Hindlimb muscle (tissue), 1 donor: ENCODE results near the gene SPEM3. TPM values are rescaled to one million over a fixed set of nuclear protein-coding genes. Genes with fewer than 3 reads are reported as not detected.
"Not testable (repeated sequence)": the region's sequence is repeated elsewhere in the genome, so short reads cannot be mapped to it uniquely, and the experiment has no call there.

ENCODE experiments used
- DNase-seq: peaks from one replicate; pipeline ENCODE4 v3.0.0-alpha.2; 2013
- polyA plus RNA-seq: library from polyadenylated mRNA; unstranded; fragments of 120-200 nt; gene quantifications from one replicate; pipeline ENCODE4 v1.2.1, GENCODE V29; 2013; ENCODE audit not compliant: insufficient read length

The SPEM3 gene
- polyA plus RNA-seq, 1 donor, result not detected

GRCh38 chr17:7475764-7476422 lies 47.2 kb downstream of the SPEM3 start:
- no peak for DNase-seq

DNA sequence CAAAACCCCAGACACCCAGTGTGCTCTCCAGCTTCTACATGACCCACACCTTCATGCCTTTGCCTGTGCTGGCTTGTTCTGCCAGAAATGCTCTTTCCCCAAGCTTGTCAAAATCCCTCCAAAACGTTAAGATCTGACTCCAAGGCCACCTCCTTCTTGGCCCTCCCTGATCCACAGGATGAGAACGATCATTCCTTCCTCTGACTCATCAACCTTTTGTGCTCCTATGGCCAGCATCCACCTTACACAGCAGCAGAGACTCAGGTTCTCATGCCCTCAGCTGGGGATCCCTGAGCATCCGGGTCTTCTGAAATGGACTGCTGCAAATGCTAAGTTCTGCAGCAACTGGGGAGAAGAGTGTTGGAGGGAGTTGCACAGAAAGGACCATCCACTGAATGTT lies 47.8 kb downstream of the SPEM3 start:
- no peak for DNase-seq

DNA sequence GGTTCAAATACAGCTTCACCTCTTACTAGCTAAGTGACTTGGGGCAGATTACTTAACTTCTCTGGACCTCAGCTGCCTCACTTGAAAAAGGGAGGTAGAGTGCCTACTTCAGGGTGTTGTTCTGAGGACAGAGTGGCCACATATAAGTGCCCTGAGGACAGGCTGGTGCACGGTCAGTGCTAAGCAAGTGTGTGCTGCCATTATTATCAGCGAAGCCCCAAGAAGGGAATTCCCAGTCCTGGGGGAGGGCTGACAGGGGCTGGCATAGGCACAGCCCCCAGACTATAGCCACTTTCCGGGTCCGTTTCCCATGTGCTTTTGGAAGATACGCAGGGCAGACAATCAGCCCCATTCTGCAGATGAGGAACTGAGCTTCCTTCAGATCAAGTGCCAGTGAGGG lies 48.3 kb downstream of the SPEM3 start:
- no peak for DNase-seq

DNA sequence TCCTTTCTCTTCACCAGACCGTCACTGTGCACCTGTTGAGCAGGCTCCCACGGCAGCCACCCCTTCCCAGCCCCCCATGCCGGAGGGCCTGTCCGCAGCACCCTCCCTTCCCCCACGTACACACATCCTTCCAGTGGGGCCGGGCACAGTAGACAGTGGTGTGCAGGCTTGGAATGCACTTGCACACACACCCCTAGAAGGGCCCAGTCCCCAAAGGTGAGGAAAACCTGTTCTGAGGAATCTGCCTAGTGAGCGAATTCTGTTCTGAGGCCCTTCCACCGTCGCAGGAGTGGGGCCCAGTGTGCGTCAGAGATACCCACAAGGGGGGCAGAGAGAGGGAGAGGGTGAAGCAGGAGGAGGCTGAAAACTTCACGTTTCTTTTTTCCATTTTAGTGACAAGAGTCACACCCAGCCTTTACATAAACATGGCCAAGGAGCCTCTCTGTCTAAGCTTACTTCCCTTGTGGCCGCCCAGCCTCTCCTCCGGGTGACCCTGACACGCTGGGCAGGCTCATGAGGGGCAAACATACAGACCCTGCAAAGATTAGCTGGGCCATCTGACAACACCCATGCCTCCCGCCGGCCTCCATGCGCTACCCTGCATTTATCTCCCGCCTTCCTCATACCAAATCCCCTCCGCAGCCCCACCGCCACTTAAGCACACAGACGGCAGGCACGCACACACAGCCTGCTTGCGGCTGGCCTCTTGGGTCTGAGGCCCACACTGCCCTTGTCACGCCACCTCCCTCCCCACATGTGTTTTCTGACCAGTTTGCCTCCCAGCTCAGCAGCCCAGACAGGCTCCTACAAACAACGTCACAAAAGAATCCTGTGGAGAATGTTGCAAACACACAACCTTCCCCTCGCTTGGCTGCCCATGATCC lies 49.0 kb downstream of the SPEM3 start:
- DNase-seq, result no peak

- peak; percentile 51 for DNase-seq
Observed at GRCh38 chr17:7478276-7479212, 49.9 kb downstream of the SPEM3 start.

DNA sequence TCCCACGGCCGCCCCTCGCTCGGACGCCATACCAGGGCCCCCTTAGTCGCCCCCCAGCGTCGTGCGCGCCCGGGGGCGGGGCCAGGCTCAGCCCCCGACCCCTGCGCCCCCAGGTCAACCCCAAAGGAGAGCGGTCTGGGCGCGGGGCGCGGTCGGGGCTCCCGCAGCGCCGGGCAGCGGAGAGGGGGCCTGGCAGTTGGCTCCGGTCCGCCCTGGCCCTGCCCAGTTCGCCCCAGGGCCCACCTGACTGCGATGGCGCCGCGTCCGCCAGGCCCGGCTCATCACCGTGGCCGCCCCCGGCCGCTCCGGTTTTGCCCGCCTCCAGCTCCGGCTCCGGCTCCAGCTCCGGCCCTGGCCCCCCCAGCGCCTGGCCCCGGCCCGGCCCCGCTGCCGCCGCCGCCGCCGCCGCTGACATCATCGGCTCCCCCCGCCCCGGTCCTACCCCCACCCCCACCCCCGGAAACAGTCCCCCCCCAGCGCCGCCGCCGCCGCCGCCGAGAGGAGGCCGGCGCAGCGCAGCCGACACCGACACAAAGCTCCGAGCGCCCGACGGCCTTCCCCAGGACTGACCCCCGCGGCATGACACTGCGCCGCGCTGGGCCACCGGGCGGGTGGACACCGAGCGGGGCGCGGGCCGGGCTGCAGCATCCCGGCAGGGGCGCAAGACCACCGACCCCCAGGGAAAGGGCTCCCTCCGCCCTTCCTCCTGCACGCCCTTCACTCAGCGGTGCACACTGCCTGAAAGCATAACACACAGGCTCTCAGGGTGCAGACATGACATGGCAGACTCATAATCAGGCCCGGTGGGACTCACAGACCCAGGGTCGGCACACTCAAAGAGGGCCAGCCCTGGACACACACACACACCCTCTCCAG lies 50.8 kb downstream of the SPEM3 start, which contains the start of gene ZBTB4:
ZBTB4 (minus strand) TSS at position 419 of the 876 bp plus-strand sequence. CDS start 12,830 bp downstream, outside the sequence.
- DNase-seq, result peak; percentile 56

DNA sequence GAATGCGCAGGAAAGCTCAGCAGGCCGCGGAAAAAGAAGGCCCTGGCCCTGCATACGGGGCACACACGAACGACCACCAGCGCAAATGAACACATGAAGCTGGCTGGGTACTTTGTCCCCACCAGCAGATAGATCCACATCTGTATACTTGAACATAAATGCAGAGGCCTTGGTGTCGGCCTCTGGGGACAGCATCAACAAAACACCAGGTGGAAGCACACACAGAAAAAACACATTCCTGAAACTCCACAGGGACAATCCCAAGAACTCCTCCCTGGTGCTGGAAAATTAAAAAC lies 51.4 kb downstream of the SPEM3 start:
- DNase-seq, result no peak

GRCh38 chr17:7481275-7481674 lies 52.6 kb downstream of the SPEM3 start, which contains the start of gene SLC35G6:
SLC35G6 (plus strand) TSS chr17:7481446; CDS start chr17:7481517, 71 bp downstream.
- DNase-seq, result not testable (repeated sequence)

GRCh38 chr17:7481842-7482741 lies 53.4 kb downstream of the SPEM3 start:
- DNase-seq, result not testable (repeated sequence)

Other genes with a start within 250 kb of the SPEM3 start
- 1.8 TPM for gene ASGR1, start 249.5 kb upstream of the SPEM3 start, polyA plus RNA-seq
- 18.6 TPM for gene DLG4, start 209.0 kb upstream of the SPEM3 start, polyA plus RNA-seq
- 260 TPM for gene ACADVL, start 208.9 kb upstream of the SPEM3 start, polyA plus RNA-seq
- gene DVL2, start 194.3 kb upstream of the SPEM3 start, polyA plus RNA-seq, result 40.6 TPM
- 34.4 TPM for gene PHF23, start 189.4 kb upstream of the SPEM3 start, polyA plus RNA-seq
- 269 TPM for gene GABARAP, start 186.4 kb upstream of the SPEM3 start, polyA plus RNA-seq
- 184 TPM for gene CTDNEP1, start 177.1 kb upstream of the SPEM3 start, polyA plus RNA-seq
- gene ELP5, start 176.6 kb upstream of the SPEM3 start, polyA plus RNA-seq, result 46.1 TPM
- 1.6 TPM for gene CLDN7, start 166.4 kb upstream of the SPEM3 start, polyA plus RNA-seq
- 42.0 TPM for gene SLC2A4, start 147.1 kb upstream of the SPEM3 start, polyA plus RNA-seq
- 3.6 TPM for gene YBX2, start 134.2 kb upstream of the SPEM3 start, polyA plus RNA-seq
- 295 TPM for gene EIF5A, start 121.2 kb upstream of the SPEM3 start, polyA plus RNA-seq
- gene GPS2, start 113.5 kb upstream of the SPEM3 start, polyA plus RNA-seq, result 68.4 TPM
- gene NEURL4, start 99.5 kb upstream of the SPEM3 start, polyA plus RNA-seq, result 23.9 TPM
- 13.6 TPM for gene ACAP1, start 92.3 kb upstream of the SPEM3 start, polyA plus RNA-seq
- gene KCTD11, start 76.7 kb upstream of the SPEM3 start, polyA plus RNA-seq, result 8.9 TPM
- not detected for gene TMEM95, start 73.7 kb upstream of the SPEM3 start, polyA plus RNA-seq
- 0.66 TPM for gene TNK1, start 47.8 kb upstream of the SPEM3 start, polyA plus RNA-seq
- 31.1 TPM for gene PLSCR3, start 34.3 kb upstream of the SPEM3 start, polyA plus RNA-seq
- 52.9 TPM for gene TMEM256, start 24.8 kb upstream of the SPEM3 start, polyA plus RNA-seq
- gene NLGN2, start 21.0 kb upstream of the SPEM3 start, polyA plus RNA-seq, result 31.4 TPM
- gene SPEM1, start 8.5 kb upstream of the SPEM3 start, polyA plus RNA-seq, result not detected
- gene SPEM2, start 3.2 kb upstream of the SPEM3 start, polyA plus RNA-seq, result not detected
- gene TMEM102, start 6.6 kb downstream of the SPEM3 start, polyA plus RNA-seq, result 1.5 TPM
- gene FGF11, start 10.7 kb downstream of the SPEM3 start, polyA plus RNA-seq, result 2.6 TPM
- 86.6 TPM for gene CHRNB1, start 16.2 kb downstream of the SPEM3 start, polyA plus RNA-seq
- 27.5 TPM for gene ZBTB4, start 50.8 kb downstream of the SPEM3 start, polyA plus RNA-seq
- 0.13 TPM for gene SLC35G6, start 52.6 kb downstream of the SPEM3 start, polyA plus RNA-seq
- gene POLR2A, start 55.5 kb downstream of the SPEM3 start, polyA plus RNA-seq, result 70.0 TPM
- gene TNFSF12, start 120.2 kb downstream of the SPEM3 start, polyA plus RNA-seq, result 32.4 TPM
- gene TNFSF13, start 129.9 kb downstream of the SPEM3 start, polyA plus RNA-seq, result 4.0 TPM
- 34.1 TPM for gene SENP3, start 133.1 kb downstream of the SPEM3 start, polyA plus RNA-seq
- gene CD68, start 150.8 kb downstream of the SPEM3 start, polyA plus RNA-seq, result 55.2 TPM
- gene MPDU1, start 155.0 kb downstream of the SPEM3 start, polyA plus RNA-seq, result 38.6 TPM
- gene SOX15, start 161.2 kb downstream of the SPEM3 start, polyA plus RNA-seq, result 2.3 TPM
- gene FXR2, start 186.0 kb downstream of the SPEM3 start, polyA plus RNA-seq, result 38.3 TPM
- gene SAT2, start 199.0 kb downstream of the SPEM3 start, polyA plus RNA-seq, result 64.4 TPM
- 1.0 TPM for gene SHBG, start 201.3 kb downstream of the SPEM3 start, polyA plus RNA-seq
- gene ATP1B2, start 222.1 kb downstream of the SPEM3 start, polyA plus RNA-seq, result 33.8 TPM